Effector memory CD8-positive, alpha-beta T cell (primary cell): ENCODE measurements around the gene ZNF208.
"Not testable (repeated sequence)": the region's sequence is repeated elsewhere in the genome, so short reads cannot be mapped to it uniquely, and the experiment has no call there.

Experiments
- ATAC-seq: fragments of 150-1000 bp; cut with Tn5 transposase; replicated peaks from 2 replicates; pipeline ENCODE4 v1.10.0; 2021; ENCODE audit warnings: mild to moderate bottlenecking, moderate library complexity
- DNase-seq, 3 experiments: peaks; one replicate each; pipeline ENCODE4 v3.0.0; 2021
- H3K27ac Mint-ChIP-seq, 2 donors: one replicate each; pipeline ENCODE4 v1.8.0; 2022; ENCODE audit warnings: mild to moderate bottlenecking in 2 of 2, mixed read lengths in 2 of 2, moderate library complexity in 2 of 2
- H3K27me3 Mint-ChIP-seq, 2 donors: one replicate each; pipeline ENCODE4 v1.8.0; 2022; ENCODE audit warnings: mixed read lengths in 2 of 2
- H3K36me3 Mint-ChIP-seq: one replicate; pipeline ENCODE4 v1.8.0; 2022; ENCODE audit warnings: mild to moderate bottlenecking, moderate library complexity, mixed read lengths; ENCODE audit not compliant: insufficient read depth
- H3K4me1 Mint-ChIP-seq, 2 donors: one replicate each; pipeline ENCODE4 v1.8.0; 2022; ENCODE audit warnings: low read depth in 2 of 2, mixed read lengths in 2 of 2
- H3K4me3 Mint-ChIP-seq, 2 donors: one replicate each; pipeline ENCODE4 v1.8.0; 2022; ENCODE audit warnings: mild to moderate bottlenecking in 2 of 2, mixed read lengths in 2 of 2, moderate library complexity in 2 of 2
- H3K9me3 Mint-ChIP-seq, 2 donors: one replicate each; pipeline ENCODE4 v1.8.0; 2022; ENCODE audit warnings: mixed read lengths in 2 of 2
- total RNA-seq, 9 experiments: gene quantifications; one replicate each; lab custom pipeline; 2026; lab: John Stamatoyannopoulos, UW

Gene ZNF208
- 2.7 to 18.1 (median 9.9) reads per million in 9 experiments for total RNA-seq

DNA sequence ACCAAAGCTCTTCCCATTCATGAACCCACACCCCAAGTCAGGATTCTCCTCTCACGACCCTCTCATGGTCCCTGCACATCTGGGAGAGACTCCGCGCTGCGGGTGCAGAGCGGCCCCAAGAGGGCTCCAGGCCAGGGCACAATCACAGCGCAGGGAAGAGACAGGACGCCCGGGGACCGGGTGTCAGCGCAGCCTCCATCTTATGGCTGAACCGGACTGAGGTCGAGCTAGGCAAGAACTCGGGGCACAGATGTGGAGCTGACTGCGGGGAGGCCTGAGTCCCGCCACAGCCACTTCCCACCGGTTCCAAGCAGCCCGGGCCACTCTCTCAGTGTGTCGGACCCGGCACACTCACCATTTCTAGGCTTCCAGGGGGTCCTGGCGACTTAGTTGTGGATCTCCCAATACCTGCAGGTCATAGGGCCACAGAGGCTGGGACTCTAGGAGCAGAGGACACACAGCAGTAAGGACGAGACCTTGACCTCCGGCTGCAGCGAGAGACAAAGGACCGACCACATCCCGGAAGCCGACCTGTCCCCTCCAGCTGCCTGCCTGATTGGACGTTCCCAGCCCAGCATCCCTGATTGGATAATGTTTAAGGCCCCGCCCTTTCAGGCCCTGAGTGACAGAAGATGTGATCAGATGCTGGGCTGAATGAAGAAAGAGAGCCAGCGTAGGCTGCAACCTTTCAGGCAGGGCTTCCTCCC, at the start of gene ZNF208:
ZNF208 (minus strand) TSS at position 507 of the 707 bp plus-strand sequence; CDS start at position 358, 149 bp downstream.
- H3K27ac Mint-ChIP-seq, result peak within 1 kb of the TSS in 1 of 2 donors; percentile 86
- H3K27me3 Mint-ChIP-seq, H3K36me3 Mint-ChIP-seq, H3K9me3 Mint-ChIP-seq, H3K4me1 Mint-ChIP-seq: not testable (repeated sequence)
- DNase-seq, result peak; percentile 2 to 11 (median 3)
- ATAC-seq, result peak; percentile 78
- H3K4me3 Mint-ChIP-seq, result peak within 1 kb of the TSS; percentile 76 to 78

- no peaks in the 10 kb centered on the region for H3K27me3 Mint-ChIP-seq
- no peaks in the 10 kb centered on the region for H3K9me3 Mint-ChIP-seq
- peak overlapping the region; percentile 92 to 94 for H3K4me3 Mint-ChIP-seq
- H3K27ac Mint-ChIP-seq, result peak overlapping the region; percentile 88 to 98
- DNase-seq (peak in 1 of 3 experiments; percentile 0), ATAC-seq (peak; percentile 43)
- peaks cover 13% of the 10 kb centered on the region for H3K36me3 Mint-ChIP-seq
- H3K4me1 Mint-ChIP-seq, result peaks cover 7 to 9% of the 10 kb centered on the region in 2 donors
Measured at GRCh38 chr19:22052644-22053013, 41.9 kb upstream of the ZNF208 start.

DNA sequence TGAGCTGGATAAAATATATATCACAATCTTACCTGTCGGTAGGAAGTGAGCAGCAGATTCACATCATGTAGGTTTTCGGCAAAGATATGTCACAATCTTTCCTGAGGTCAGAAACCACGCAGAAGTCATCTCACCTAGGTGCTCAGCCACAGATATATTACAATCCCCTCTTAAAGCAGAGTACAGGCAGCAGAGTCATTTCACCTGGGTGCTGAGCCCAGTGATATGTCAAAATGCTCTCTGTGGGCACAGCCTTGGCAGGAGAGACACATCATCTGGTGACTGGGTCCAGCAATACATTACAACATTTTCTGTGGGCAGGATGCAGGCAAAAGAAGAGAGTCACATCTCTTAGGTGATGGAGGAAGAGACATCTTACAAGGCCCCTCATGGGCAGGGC, 30.4 kb upstream of the ZNF208 start:
- H3K27ac Mint-ChIP-seq, H3K4me3 Mint-ChIP-seq, H3K9me3 Mint-ChIP-seq, ATAC-seq, H3K36me3 Mint-ChIP-seq, H3K27me3 Mint-ChIP-seq, H3K4me1 Mint-ChIP-seq, DNase-seq: not testable (repeated sequence)

- Mint-ChIP-seq H3K27me3 (no peaks in the 10 kb centered on the region), H3K27ac (no peak overlapping the region), H3K4me1 (no peaks in the 10 kb centered on the region), H3K9me3 (no peaks in the 10 kb centered on the region), H3K4me3 (no peak overlapping the region), H3K36me3 (no peaks in the 10 kb centered on the region)
- DNase-seq, result no peak
- ATAC-seq, result no peak
Measured at GRCh38 chr19:22030680-22031079, 19.9 kb upstream of the ZNF208 start.

- H3K36me3 Mint-ChIP-seq, result no peaks in the 10 kb centered on the region
- no peak overlapping the region for H3K4me3 Mint-ChIP-seq
- peaks cover 8 to 9% of the 10 kb centered on the region in 2 donors for H3K27me3 Mint-ChIP-seq
- H3K4me1 Mint-ChIP-seq, result no peaks in the 10 kb centered on the region
- no peak overlapping the region for H3K27ac Mint-ChIP-seq
- no peaks in the 10 kb centered on the region for H3K9me3 Mint-ChIP-seq
- ATAC-seq (no peak), DNase-seq (no peak)
Measured at GRCh38 chr19:22026687-22027086, 15.9 kb upstream of the ZNF208 start.

GRCh38 chr19:22025539-22025938, 14.8 kb upstream of the ZNF208 start:
- not testable (repeated sequence) for H3K27ac Mint-ChIP-seq, H3K27me3 Mint-ChIP-seq, DNase-seq, ATAC-seq, H3K36me3 Mint-ChIP-seq, H3K4me3 Mint-ChIP-seq, H3K9me3 Mint-ChIP-seq, H3K4me1 Mint-ChIP-seq

- Mint-ChIP-seq H3K36me3 (no peaks in the 10 kb centered on the region), H3K4me3 (no peak overlapping the region)
Measured at GRCh38 chr19:21970466-21970865, 40.3 kb downstream of the ZNF208 start.

GRCh38 chr19:21947775-21948174, 63.0 kb downstream of the ZNF208 start:
- H3K9me3 Mint-ChIP-seq, result peaks cover 4 to 11% of the 10 kb centered on the region in 2 donors
- no peaks in the 10 kb centered on the region for H3K36me3 Mint-ChIP-seq
- no peak overlapping the region for H3K27ac Mint-ChIP-seq
- ATAC-seq, result no peak
- H3K4me3 Mint-ChIP-seq, result no peak overlapping the region
- H3K4me1 Mint-ChIP-seq, result no peaks in the 10 kb centered on the region
- no peak for DNase-seq
- no peaks in the 10 kb centered on the region for H3K27me3 Mint-ChIP-seq

More at GRCh38 chr19:21970466-21970865, 40.3 kb downstream of the ZNF208 start:
- no peaks in the 10 kb centered on the region for H3K4me1 Mint-ChIP-seq
- H3K27me3 Mint-ChIP-seq, result no peaks in the 10 kb centered on the region
- peaks cover 6 to 14% of the 10 kb centered on the region in 2 donors for H3K9me3 Mint-ChIP-seq
- no peak for DNase-seq
- ATAC-seq, result no peak
- no peak overlapping the region for H3K27ac Mint-ChIP-seq

DNA sequence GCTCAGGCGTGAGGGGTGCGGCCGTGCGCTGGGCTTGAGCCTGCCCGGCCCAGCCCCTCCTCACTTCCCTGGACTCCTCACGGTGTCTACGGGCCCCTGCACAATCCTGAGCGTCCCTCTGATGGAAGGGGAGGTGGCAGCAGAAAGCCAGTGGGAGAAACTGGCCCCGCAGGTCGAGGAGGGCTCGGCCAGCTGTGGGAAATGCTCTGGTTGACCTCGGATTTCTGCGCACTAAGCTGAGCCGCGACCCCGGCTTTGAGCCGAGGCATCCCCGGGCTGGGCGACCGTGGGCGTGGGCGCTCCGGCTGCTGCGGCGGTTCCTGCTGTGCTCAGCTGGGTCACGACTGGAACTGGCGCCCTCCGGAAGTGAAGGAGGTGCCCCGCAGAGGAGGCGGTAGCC, 70.1 kb downstream of the ZNF208 start:
- H3K27me3 Mint-ChIP-seq, result no peaks in the 10 kb centered on the region
- H3K4me3 Mint-ChIP-seq, result no peak overlapping the region
- peaks cover 0 to 1% of the 10 kb centered on the region in 2 donors for H3K4me1 Mint-ChIP-seq
- no peak overlapping the region for H3K27ac Mint-ChIP-seq
- DNase-seq, result no peak
- no peak for ATAC-seq
- H3K9me3 Mint-ChIP-seq, result no peaks in the 10 kb centered on the region
- H3K36me3 Mint-ChIP-seq, result no peaks in the 10 kb centered on the region

DNA sequence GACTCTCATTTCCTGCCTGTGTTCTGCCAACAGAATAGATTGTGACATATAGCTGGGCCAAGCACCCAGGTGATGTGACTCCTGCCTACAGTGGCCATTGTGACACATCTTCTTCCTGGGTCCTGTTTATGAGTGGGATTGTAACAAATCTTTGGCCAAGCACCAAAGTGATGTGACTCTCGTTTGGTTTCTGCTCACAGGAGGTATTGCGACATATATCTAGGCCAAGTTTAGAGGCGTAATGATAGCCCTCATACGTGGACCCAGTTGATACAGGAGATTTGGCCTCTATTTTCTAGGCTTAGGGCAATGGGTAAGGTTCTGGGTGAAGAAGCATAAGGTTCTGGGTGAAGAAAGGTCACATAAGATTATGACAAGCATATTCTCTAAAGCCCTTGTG, 76.2 kb downstream of the ZNF208 start:
- Mint-ChIP-seq H3K4me3 (no peak overlapping the region), H3K4me1 (no peaks in the 10 kb centered on the region)

GRCh38 chr19:21934131-21934530, 76.6 kb downstream of the ZNF208 start:
- no peak for ATAC-seq
- no peaks in the 10 kb centered on the region for H3K9me3 Mint-ChIP-seq
- no peak overlapping the region for H3K4me3 Mint-ChIP-seq

More for the DNA sequence above, 76.2 kb downstream of the ZNF208 start:
- DNase-seq (no peak), ATAC-seq (no peak)
- H3K27me3 Mint-ChIP-seq, result no peaks in the 10 kb centered on the region
- H3K36me3 Mint-ChIP-seq, result no peaks in the 10 kb centered on the region
- H3K27ac Mint-ChIP-seq, result no peak overlapping the region
- H3K9me3 Mint-ChIP-seq, result no peaks in the 10 kb centered on the region

DNA sequence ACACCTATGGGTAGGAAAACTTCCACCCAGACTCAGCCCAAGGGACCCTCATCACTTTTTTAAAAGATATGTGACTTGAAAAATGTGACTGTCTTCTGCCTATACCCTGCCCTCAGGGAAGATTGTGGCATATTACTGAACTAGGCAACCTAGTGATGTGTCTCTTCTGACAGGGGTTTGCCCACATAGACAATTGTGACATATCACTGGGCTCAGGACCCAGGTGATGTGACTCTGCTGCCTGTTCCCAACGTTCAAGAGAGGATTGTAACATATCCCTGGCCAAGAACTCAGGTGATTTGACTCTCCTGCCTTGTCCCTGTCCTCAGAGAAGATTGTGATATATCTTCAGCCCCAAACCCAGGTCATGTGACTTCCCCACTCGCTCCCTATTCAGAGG, 88.5 kb downstream of the ZNF208 start:
- ATAC-seq (no peak), DNase-seq (no peak)
- Mint-ChIP-seq H3K4me3 (no peak overlapping the region), H3K4me1 (no peaks in the 10 kb centered on the region), H3K9me3 (peaks cover 5 to 10% of the 10 kb centered on the region in 2 donors), H3K27me3 (peaks cover 0 to 21% of the 10 kb centered on the region in 2 donors), H3K36me3 (no peaks in the 10 kb centered on the region), H3K27ac (no peak overlapping the region)

More at GRCh38 chr19:21934131-21934530, 76.6 kb downstream of the ZNF208 start:
- Mint-ChIP-seq H3K4me1 (no peaks in the 10 kb centered on the region), H3K27me3 (no peaks in the 10 kb centered on the region), H3K27ac (no peak overlapping the region), H3K36me3 (no peaks in the 10 kb centered on the region)
- DNase-seq, result no peak

GRCh38 chr19:21921691-21922180, 89.0 kb downstream of the ZNF208 start:
- Mint-ChIP-seq H3K4me1 (no peaks in the 10 kb centered on the region), H3K9me3 (peaks cover 8 to 10% of the 10 kb centered on the region in 2 donors), H3K4me3 (no peak overlapping the region), H3K27ac (no peak overlapping the region), H3K27me3 (peaks cover 0 to 21% of the 10 kb centered on the region in 2 donors), H3K36me3 (no peaks in the 10 kb centered on the region)
- no peak for ATAC-seq
- no peak for DNase-seq

DNA sequence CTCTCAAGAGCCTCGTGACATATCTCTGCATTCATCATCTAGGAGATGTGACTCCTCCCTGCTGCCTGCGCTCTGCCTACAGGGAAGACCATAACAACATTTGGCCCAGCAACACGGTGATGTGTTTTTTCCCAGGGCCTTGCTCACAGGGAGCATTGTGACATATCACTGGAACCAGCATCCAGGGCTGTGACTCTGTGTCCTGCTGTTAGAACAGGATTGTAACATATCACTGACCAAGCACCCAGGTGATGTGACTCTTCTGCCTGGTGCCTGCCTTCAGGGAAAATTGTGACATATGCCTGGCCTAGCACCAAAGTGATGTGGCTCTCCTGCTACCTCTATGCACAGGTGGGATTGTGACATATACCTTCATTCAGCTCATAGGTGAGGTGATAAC, 95.3 kb downstream of the ZNF208 start:
- H3K9me3 Mint-ChIP-seq, result peaks cover 3 to 17% of the 10 kb centered on the region in 2 donors
- DNase-seq (no peak), ATAC-seq (no peak)
- no peaks in the 10 kb centered on the region for H3K36me3 Mint-ChIP-seq
- H3K27me3 Mint-ChIP-seq, result peaks cover 0 to 25% of the 10 kb centered on the region in 2 donors
- no peak overlapping the region for H3K27ac Mint-ChIP-seq
- no peak overlapping the region for H3K4me3 Mint-ChIP-seq
- H3K4me1 Mint-ChIP-seq, result no peaks in the 10 kb centered on the region
